ENCODE measurements around the gene NTNG2. TPM values are rescaled to one million over a fixed set of nuclear protein-coding genes. Genes with fewer than 3 reads are reported as not detected.

The NTNG2 gene
- total RNA-seq, 1 donor from 2014 or later: 2.4 TPM

DNA sequence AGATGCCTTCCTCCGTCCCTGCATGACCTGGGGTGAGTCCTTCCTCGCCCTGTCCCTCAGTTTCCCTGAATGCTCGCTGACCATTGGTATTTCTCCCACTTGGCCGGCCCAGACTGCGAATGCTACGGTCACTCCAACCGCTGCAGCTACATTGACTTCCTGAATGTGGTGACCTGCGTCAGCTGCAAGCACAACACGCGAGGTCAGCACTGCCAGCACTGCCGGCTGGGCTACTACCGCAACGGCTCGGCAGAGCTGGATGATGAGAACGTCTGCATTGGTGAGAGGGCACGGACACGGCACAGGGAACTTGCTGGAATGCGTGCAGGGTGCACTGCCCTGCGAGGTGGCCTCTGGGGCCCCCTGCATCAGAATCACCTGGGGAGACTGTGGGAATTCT lies 77.1 kb downstream of the NTNG2 start:
- H3K27me3 Mint-ChIP-seq: peaks cover 56% of the 10 kb centered on the region
- H3K4me1 Mint-ChIP-seq (ENCODE audit: low read depth): peaks cover 6% of the 10 kb centered on the region
- H3K27ac Mint-ChIP-seq: no peak overlapping the region
- no peaks in the 10 kb centered on the region for H3K36me3 Mint-ChIP-seq (ENCODE audit: insufficient read depth)
- no peaks in the 10 kb centered on the region for H3K9me3 Mint-ChIP-seq (ENCODE audit: low read depth)
- H3K4me3 Mint-ChIP-seq (ENCODE audit: low read depth): no peak overlapping the region
- no peak for DNase-seq (ENCODE audit: low spot score, unreplicated experiment)
- TF ChIP-seq, protein P1, sequence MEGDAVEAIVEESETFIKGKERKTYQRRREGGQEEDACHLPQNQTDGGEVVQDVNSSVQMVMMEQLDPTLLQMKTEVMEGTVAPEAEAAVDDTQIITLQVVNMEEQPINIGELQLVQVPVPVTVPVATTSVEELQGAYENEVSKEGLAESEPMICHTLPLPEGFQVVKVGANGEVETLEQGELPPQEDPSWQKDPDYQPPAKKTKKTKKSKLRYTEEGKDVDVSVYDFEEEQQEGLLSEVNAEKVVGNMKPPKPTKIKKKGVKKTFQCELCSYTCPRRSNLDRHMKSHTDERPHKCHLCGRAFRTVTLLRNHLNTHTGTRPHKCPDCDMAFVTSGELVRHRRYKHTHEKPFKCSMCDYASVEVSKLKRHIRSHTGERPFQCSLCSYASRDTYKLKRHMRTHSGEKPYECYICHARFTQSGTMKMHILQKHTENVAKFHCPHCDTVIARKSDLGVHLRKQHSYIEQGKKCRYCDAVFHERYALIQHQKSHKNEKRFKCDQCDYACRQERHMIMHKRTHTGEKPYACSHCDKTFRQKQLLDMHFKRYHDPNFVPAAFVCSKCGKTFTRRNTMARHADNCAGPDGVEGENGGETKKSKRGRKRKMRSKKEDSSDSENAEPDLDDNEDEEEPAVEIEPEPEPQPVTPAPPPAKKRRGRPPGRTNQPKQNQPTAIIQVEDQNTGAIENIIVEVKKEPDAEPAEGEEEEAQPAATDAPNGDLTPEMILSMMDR (IDR thresholded peaks at IDR 0.05; ENCODE audit: unreplicated experiment): no peak

DNA sequence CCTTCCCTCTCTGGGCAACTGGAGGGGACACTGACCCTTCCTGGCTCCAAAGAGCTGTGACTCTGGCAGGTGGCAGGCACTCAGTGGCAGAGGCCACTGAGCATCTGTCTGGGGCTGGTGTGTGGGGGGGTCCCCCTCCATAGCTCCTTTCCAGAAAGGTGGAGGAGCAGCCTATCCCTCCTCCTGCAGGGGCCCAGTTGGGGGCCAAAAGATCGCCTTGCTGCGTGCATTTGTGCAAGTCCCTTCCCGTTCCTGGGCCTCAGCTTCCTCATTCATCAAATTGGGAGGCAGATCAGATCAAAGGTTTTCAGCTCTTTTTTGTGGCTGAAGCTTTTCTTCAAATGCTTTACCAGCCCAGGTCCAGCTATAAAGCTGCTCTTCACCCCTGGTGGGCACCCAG lies 77.7 kb downstream of the NTNG2 start:
- DNase-seq (ENCODE audit: low spot score, unreplicated experiment): no peak
- Mint-ChIP-seq H3K27ac (no peak overlapping the region), H3K27me3 (peaks cover 59% of the 10 kb centered on the region)

DNA sequence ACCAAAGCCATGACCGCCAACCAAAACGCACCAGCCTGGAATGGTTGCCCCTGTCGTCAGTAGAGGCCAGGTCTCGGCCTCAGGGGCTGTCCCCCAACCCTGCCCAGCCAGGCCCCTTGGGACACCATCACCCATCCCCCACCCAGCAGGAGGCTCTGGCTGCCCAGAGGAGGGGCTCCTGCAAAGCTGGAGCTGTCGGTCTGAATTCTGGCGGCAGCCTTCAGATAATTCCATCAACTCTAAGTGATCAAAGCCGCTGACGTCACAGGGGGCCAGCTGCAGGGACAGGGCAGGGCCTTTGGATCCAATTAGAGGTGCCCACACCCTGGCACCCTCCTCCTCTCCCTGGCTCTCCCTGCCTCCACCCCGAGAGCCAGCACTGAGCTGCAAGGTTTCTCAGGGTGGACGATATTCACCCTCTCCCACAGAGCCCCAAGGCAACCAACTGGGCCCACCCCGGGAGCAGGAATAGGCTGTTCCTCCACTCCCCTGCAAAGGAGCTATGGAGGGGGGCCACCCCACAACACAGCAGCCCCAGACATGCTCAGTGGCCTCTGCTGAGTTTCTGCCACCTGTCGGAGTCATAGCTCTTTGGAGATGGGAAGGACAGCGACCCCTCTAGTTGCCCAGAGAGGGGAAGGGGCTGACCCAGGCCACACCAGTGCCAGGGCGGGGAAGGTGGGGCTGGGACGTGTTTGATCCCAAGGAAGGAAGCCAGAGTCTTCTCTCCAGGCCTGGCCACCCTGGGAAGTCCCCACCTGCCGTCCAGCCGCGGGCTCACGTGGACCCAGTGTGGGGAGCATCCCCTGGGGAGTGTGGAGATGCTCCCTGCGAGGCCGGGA lies 78.4 kb downstream of the NTNG2 start:
- TF ChIP-seq, protein P1 (IDR thresholded peaks at IDR 0.05; ENCODE audit: unreplicated experiment): no peak
- no peak overlapping the region for H3K27ac Mint-ChIP-seq
- H3K27me3 Mint-ChIP-seq: peaks cover 54% of the 10 kb centered on the region
- no peak for DNase-seq (ENCODE audit: low spot score, unreplicated experiment)
- H3K4me3 Mint-ChIP-seq (ENCODE audit: low read depth): no peak overlapping the region
- no peaks in the 10 kb centered on the region for H3K9me3 Mint-ChIP-seq (ENCODE audit: low read depth)
- peaks cover 6% of the 10 kb centered on the region for H3K4me1 Mint-ChIP-seq (ENCODE audit: low read depth)
- H3K36me3 Mint-ChIP-seq (ENCODE audit: insufficient read depth): no peaks in the 10 kb centered on the region

More for the DNA sequence above, 77.7 kb downstream of the NTNG2 start:
- TF ChIP-seq, protein P1 (IDR thresholded peaks at IDR 0.05; ENCODE audit: unreplicated experiment): no peak
- Mint-ChIP-seq H3K4me1 (ENCODE audit: low read depth) (peaks cover 6% of the 10 kb centered on the region), H3K4me3 (ENCODE audit: low read depth) (no peak overlapping the region), H3K9me3 (ENCODE audit: low read depth) (no peaks in the 10 kb centered on the region), H3K36me3 (ENCODE audit: insufficient read depth) (no peaks in the 10 kb centered on the region)

DNA sequence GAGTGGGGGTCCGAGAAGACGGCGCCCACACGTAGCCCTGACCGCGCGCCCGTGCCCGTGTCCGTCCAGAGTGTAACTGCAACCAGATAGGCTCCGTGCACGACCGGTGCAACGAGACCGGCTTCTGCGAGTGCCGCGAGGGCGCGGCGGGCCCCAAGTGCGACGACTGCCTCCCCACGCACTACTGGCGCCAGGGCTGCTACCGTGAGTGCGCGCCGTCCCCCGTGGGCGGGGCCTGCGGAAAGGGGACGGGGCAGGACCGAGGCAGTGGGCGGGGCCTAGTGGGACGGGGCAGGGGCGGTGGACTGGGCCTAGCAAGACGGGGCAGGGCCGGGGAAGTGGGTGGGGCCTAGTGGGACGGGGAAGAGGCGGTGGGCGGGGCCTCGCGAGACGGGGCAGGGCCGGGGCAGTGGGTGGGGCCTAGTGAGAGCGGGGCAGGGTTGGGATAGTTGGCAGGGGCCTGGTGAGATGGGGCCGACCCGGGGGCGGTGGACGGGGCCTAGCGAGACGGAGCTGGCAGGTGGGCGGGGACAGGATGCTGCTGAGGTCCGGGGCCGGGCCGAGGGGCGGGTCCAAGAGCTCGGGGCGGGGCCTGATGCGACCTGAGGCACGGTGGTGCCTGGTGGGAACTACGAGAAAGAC lies 79.1 kb downstream of the NTNG2 start:
- Mint-ChIP-seq H3K27me3 (peaks cover 54% of the 10 kb centered on the region), H3K27ac (peak overlapping the region; percentile 89), H3K4me1 (ENCODE audit: low read depth) (peaks cover 6% of the 10 kb centered on the region), H3K4me3 (ENCODE audit: low read depth) (peak overlapping the region; percentile 82), H3K36me3 (ENCODE audit: insufficient read depth) (no peaks in the 10 kb centered on the region), H3K9me3 (ENCODE audit: low read depth) (no peaks in the 10 kb centered on the region)
- TF ChIP-seq, protein P1 (IDR thresholded peaks at IDR 0.05; ENCODE audit: unreplicated experiment): no peak
- DNase-seq (ENCODE audit: low spot score, unreplicated experiment): peak; percentile 85

DNA sequence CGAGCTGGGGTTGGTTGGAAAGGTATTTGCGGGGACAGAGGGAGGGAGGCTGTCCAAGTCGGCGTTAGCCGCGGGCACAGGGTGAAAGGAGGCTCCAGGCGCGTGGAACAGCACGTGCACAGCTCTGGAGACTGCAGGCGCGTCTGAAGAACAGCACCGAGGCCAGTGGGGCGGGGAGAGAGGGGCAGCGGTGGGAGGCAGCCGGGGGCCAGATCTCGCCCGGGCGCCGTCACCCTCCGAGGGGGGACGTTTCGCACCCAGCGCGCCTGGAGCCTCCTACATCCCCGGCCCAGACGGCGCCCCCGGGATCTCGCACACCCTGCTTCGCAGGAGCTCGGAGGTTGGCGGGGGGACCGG lies 79.6 kb downstream of the NTNG2 start:
- Mint-ChIP-seq H3K27me3 (peaks cover 54% of the 10 kb centered on the region), H3K4me3 (ENCODE audit: low read depth) (peak overlapping the region; percentile 82), H3K27ac (peak overlapping the region; percentile 89), H3K36me3 (ENCODE audit: insufficient read depth) (no peaks in the 10 kb centered on the region), H3K9me3 (ENCODE audit: low read depth) (no peaks in the 10 kb centered on the region), H3K4me1 (ENCODE audit: low read depth) (peaks cover 6% of the 10 kb centered on the region)
- no peak for DNase-seq (ENCODE audit: low spot score, unreplicated experiment)
- TF ChIP-seq, protein P1 (IDR thresholded peaks at IDR 0.05; ENCODE audit: unreplicated experiment): no peak
